ENCODE results near the gene ENTPD1. TPM values are rescaled to one million over a fixed set of nuclear protein-coding genes. Genes with fewer than 3 reads are reported as not detected.
"Not testable (repeated sequence)": the region's sequence is repeated elsewhere in the genome, so short reads cannot be mapped to it uniquely, and the experiment has no call there.

ENTPD1 gene
- total RNA-seq, 1 donor from 2014 or later = 0.95 TPM

- no peaks in the 10 kb centered on the region for H3K9me3 Mint-ChIP-seq (ENCODE audit: unreplicated experiment)
- Histone ChIP-seq H3K27me3 (ENCODE audit: insufficient read depth, low read length) (no peaks in the 10 kb centered on the region), H3K4me2 (ENCODE audit: low read length) (no peak overlapping the region), H3K4me1 (ENCODE audit: insufficient read depth, low read length) (no peaks in the 10 kb centered on the region), H3K4me3 (ENCODE audit: insufficient read depth, low read depth, low read length) (no peak overlapping the region), H3K36me3 (ENCODE audit: insufficient read depth, low read length) (peaks cover 11% of the 10 kb centered on the region), H3K27ac (ENCODE audit: low read depth, low read length) (no peak overlapping the region), H3K9me3 (ENCODE audit: insufficient read depth, low read depth, low read length) (no peaks in the 10 kb centered on the region), H3K9ac (ENCODE audit: low read length) (no peak overlapping the region), H4K20me1 (ENCODE audit: insufficient read depth, low read length) (no peaks in the 10 kb centered on the region), H3K79me2 (ENCODE audit: insufficient read depth, low read length) (no peaks in the 10 kb centered on the region), H2AFZ (ENCODE audit: low read depth, low read length) (no peak overlapping the region)
- H3K27me3 Mint-ChIP-seq (ENCODE audit: low read depth, unreplicated experiment) = no peaks in the 10 kb centered on the region
- H3K4me3 Mint-ChIP-seq (ENCODE audit: unreplicated experiment) = no peak overlapping the region
- FAIRE-seq = no peak
- no peaks in the 10 kb centered on the region for H3K4me1 Mint-ChIP-seq (ENCODE audit: low read depth, unreplicated experiment)
- H3K36me3 Mint-ChIP-seq (ENCODE audit: low read depth, unreplicated experiment) = peaks cover 19% of the 10 kb centered on the region
- TF ChIP-seq CTCF (IDR thresholded peaks at IDR 0.05; ENCODE audit: insufficient read depth, low read depth, low read length) = no peak
- no peak for TF ChIP-seq EZH2 (IDR thresholded peaks at IDR 0.05; ENCODE audit: insufficient read depth, low read length)
- no peak for DNase-seq (ENCODE audit: low read depth)
- no peak overlapping the region for H3K27ac Mint-ChIP-seq (ENCODE audit: unreplicated experiment)
Observed at GRCh38 chr10:95896071-95896850, 140.3 kb downstream of the ENTPD1 start.

GRCh38 chr10:95905897-95906580, 150.1 kb downstream of the ENTPD1 start:
- H3K4me1 ChIP-seq (ENCODE audit: insufficient read depth, low read length); DNase-seq (ENCODE audit: low read depth); H4K20me1 ChIP-seq (ENCODE audit: insufficient read depth, low read length); H3K79me2 ChIP-seq (ENCODE audit: insufficient read depth, low read length); H3K4me2 ChIP-seq (ENCODE audit: low read length); H3K36me3 Mint-ChIP-seq (ENCODE audit: low read depth, unreplicated experiment); H3K4me1 Mint-ChIP-seq (ENCODE audit: low read depth, unreplicated experiment); H3K9me3 ChIP-seq (ENCODE audit: insufficient read depth, low read depth, low read length); H2AFZ ChIP-seq (ENCODE audit: low read depth, low read length); H3K27me3 ChIP-seq (ENCODE audit: insufficient read depth, low read length); H3K27ac Mint-ChIP-seq (ENCODE audit: unreplicated experiment); H3K27ac ChIP-seq (ENCODE audit: low read depth, low read length); H3K36me3 ChIP-seq (ENCODE audit: insufficient read depth, low read length); H3K9me3 Mint-ChIP-seq (ENCODE audit: unreplicated experiment); H3K27me3 Mint-ChIP-seq (ENCODE audit: low read depth, unreplicated experiment); H3K4me3 ChIP-seq (ENCODE audit: insufficient read depth, low read depth, low read length); H3K9ac ChIP-seq (ENCODE audit: low read length); FAIRE-seq: not testable (repeated sequence)
- H3K4me3 Mint-ChIP-seq (ENCODE audit: unreplicated experiment) = peak overlapping the region; percentile 42

- DNase-seq (ENCODE audit: low read depth) = peak; percentile 58
Observed at GRCh38 chr10:95906677-95907455, 150.9 kb downstream of the ENTPD1 start.

More at GRCh38 chr10:95906677-95907455, 150.9 kb downstream of the ENTPD1 start:
- Histone ChIP-seq H3K9ac (ENCODE audit: low read length) (peak overlapping the region; percentile 81), H3K4me1 (ENCODE audit: insufficient read depth, low read length) (peaks cover 4% of the 10 kb centered on the region), H3K36me3 (ENCODE audit: insufficient read depth, low read length) (no peaks in the 10 kb centered on the region), H3K9me3 (ENCODE audit: insufficient read depth, low read depth, low read length) (no peaks in the 10 kb centered on the region), H4K20me1 (ENCODE audit: insufficient read depth, low read length) (no peaks in the 10 kb centered on the region), H3K4me3 (ENCODE audit: insufficient read depth, low read depth, low read length) (peak overlapping the region; percentile 91), H3K79me2 (ENCODE audit: insufficient read depth, low read length) (no peaks in the 10 kb centered on the region), H2AFZ (ENCODE audit: low read depth, low read length) (peak overlapping the region; percentile 99), H3K4me2 (ENCODE audit: low read length) (peak overlapping the region; percentile 92), H3K27me3 (ENCODE audit: insufficient read depth, low read length) (no peaks in the 10 kb centered on the region), H3K27ac (ENCODE audit: low read depth, low read length) (peak overlapping the region; percentile 60)
- peaks cover 2% of the 10 kb centered on the region for H3K36me3 Mint-ChIP-seq (ENCODE audit: low read depth, unreplicated experiment)
- no peaks in the 10 kb centered on the region for H3K9me3 Mint-ChIP-seq (ENCODE audit: unreplicated experiment)
- H3K4me1 Mint-ChIP-seq (ENCODE audit: low read depth, unreplicated experiment) = peaks cover 4% of the 10 kb centered on the region
- TF ChIP-seq CTCF (IDR thresholded peaks at IDR 0.05; ENCODE audit: insufficient read depth, low read depth, low read length) (peak; percentile 17), EZH2 (IDR thresholded peaks at IDR 0.05; ENCODE audit: insufficient read depth, low read length) (no peak)
- H3K27ac Mint-ChIP-seq (ENCODE audit: unreplicated experiment) = no peak overlapping the region
- no peaks in the 10 kb centered on the region for H3K27me3 Mint-ChIP-seq (ENCODE audit: low read depth, unreplicated experiment)
- FAIRE-seq = peak; percentile 5
- peak overlapping the region; percentile 96 for H3K4me3 Mint-ChIP-seq (ENCODE audit: unreplicated experiment)
